ENCODE results near the gene RAPGEF2.

GRCh38 chr4:159383562-159383931, 280.7 kb downstream of the RAPGEF2 start:
- no peak for TF ChIP-seq POLR2A (IDR thresholded peaks at IDR 0.05)
- TF ChIP-seq CTCF (IDR thresholded peaks at IDR 0.05), result no peak

All from thyroid gland (tissue), 4 donors.